Measurements from ENCODE around the gene FGGY.

GRCh38 chr1:59666106-59666505 lies 369.2 kb downstream of the FGGY start:
- TF ChIP-seq CTCF (conservative IDR thresholded peaks at IDR 0.05 in 1 of 2, IDR thresholded peaks at IDR 0.05 in 1 of 2; ENCODE audit: extremely low read depth in 1 of 2, insufficient read depth in 1 of 2, low read depth in 1 of 2, low read length in 2 of 2) (no peak), EZH2 (IDR thresholded peaks at IDR 0.05; ENCODE audit: borderline replicate concordance, low read length) (no peak)
